GM23338 (cell line): ENCODE data around the gene SUCLG1. TPM values are rescaled to one million over a fixed set of nuclear protein-coding genes. Genes with fewer than 3 reads are reported as not detected.

ENCODE experiments used
- ATAC-seq: fragments of 200-7000 bp; cut with Tn5 transposase; 3 replicates; pipeline ENCODE4 v1.9.1; 2020
- DNase-seq: peaks from one replicate; pipeline ENCODE4 v3.0.0-alpha.2; 2015; ENCODE audit warnings: low spot score
- H2AFZ ChIP-seq: fragments of 200-600 bp; sonication (generic); 2 replicates; pipeline ENCODE4 v1.8.0; 2016; ENCODE audit warnings: antibody characterized with exemption, mild to moderate bottlenecking, moderate library complexity
- H3F3A ChIP-seq: fragments of 200-600 bp; sonication (generic); replicated peaks from 2 replicates; pipeline ENCODE4 v1.8.0; 2017; ENCODE audit warnings: antibody characterized with exemption, mixed run types, low read depth
- H3K27ac ChIP-seq: fragments of 200-600 bp; sonication (generic); 2 replicates; pipeline ENCODE4 v1.6.1; 2016; ENCODE audit warnings: low read depth
- H3K27me3 ChIP-seq: fragments of 200-600 bp; sonication (generic); 2 replicates; pipeline ENCODE4 v1.8.0; 2016; ENCODE audit warnings: mild to moderate bottlenecking, mixed run types, moderate library complexity; ENCODE audit not compliant: insufficient read depth
- H3K36me3 ChIP-seq: fragments of 200-600 bp; sonication (generic); 2 replicates; pipeline ENCODE4 v1.8.0; 2016; ENCODE audit warnings: mild to moderate bottlenecking; ENCODE audit not compliant: insufficient read depth
- H3K4me1 ChIP-seq: fragments of 200-600 bp; sonication (generic); 2 replicates; pipeline ENCODE4 v1.8.0; 2016; ENCODE audit warnings: mild to moderate bottlenecking, moderate library complexity; ENCODE audit not compliant: insufficient read depth
- H3K4me2 ChIP-seq: fragments of 200-600 bp; sonication (generic); 2 replicates; pipeline ENCODE4 v1.7.1; 2017; ENCODE audit warnings: mixed run types
- H3K4me3 ChIP-seq: fragments of 200-600 bp; sonication (generic); 2 replicates; pipeline ENCODE4 v1.6.1; 2016; ENCODE audit warnings: mixed run types
- H3K79me2 ChIP-seq: fragments of 200-600 bp; sonication (generic); replicated peaks from 2 replicates; pipeline ENCODE4 v1.8.0; 2017; ENCODE audit warnings: mild to moderate bottlenecking; ENCODE audit not compliant: insufficient read depth
- H3K9me2 ChIP-seq: fragments of 200-600 bp; sonication (generic); 2 replicates; pipeline ENCODE4 v1.8.0; 2017; ENCODE audit not compliant: insufficient read depth
- H4K20me1 ChIP-seq: fragments of 200-600 bp; sonication (generic); replicated peaks from 2 replicates; pipeline ENCODE4 v1.8.0; 2017; ENCODE audit warnings: mild to moderate bottlenecking; ENCODE audit not compliant: insufficient read depth
- H3K27ac Mint-ChIP-seq: 2 replicates; pipeline ENCODE4 v1.8.0; 2020; ENCODE audit warnings: inconsistent platforms, mild to moderate bottlenecking, moderate library complexity, mixed read lengths
- H3K27me3 Mint-ChIP-seq: 3 replicates; pipeline ENCODE4 v1.8.0; 2022; ENCODE audit warnings: low read depth, mild to moderate bottlenecking, moderate library complexity, mixed read lengths, inconsistent platforms; ENCODE audit not compliant: insufficient read depth, poor library complexity
- H3K36me3 Mint-ChIP-seq: 3 replicates; pipeline ENCODE4 v1.8.0; 2021; ENCODE audit warnings: low read depth, mild to moderate bottlenecking, inconsistent platforms, moderate library complexity, mixed read lengths
- H3K4me1 Mint-ChIP-seq: 3 replicates; pipeline ENCODE4 v1.8.0; 2020; ENCODE audit warnings: mild to moderate bottlenecking, inconsistent platforms, mixed read lengths
- H3K4me3 Mint-ChIP-seq: 3 replicates; pipeline ENCODE4 v1.8.0; 2021; ENCODE audit warnings: moderate library complexity, mild to moderate bottlenecking, inconsistent platforms, mixed read lengths
- H3K9me3 Mint-ChIP-seq: 3 replicates; pipeline ENCODE4 v1.8.0; 2020; ENCODE audit warnings: moderate library complexity, mild to moderate bottlenecking, inconsistent platforms, mixed read lengths
- CREB1 ChIP-seq: fragments of 250-450 bp; sonication (Bioruptor Pico); IDR thresholded peaks from 2 replicates; pipeline ENCODE4 v1.5.0; 2020; ENCODE audit warnings: low read depth, mild to moderate bottlenecking, moderate library complexity
- CTCF ChIP-seq, 2 experiments: fragments of 200-600 bp in 1 of 2; sonication (generic) in 1 of 2; conservative IDR thresholded peaks; 2 replicates each; pipeline versions ENCODE4 v1.5.1 to v1.6.1; 2016 to 2017; ENCODE audit warnings: antibody characterized with exemption in 2 of 2, low read depth in 2 of 2, mild to moderate bottlenecking in 2 of 2, moderate library complexity in 1 of 2
- ETS1 ChIP-seq: IDR thresholded peaks from 2 replicates; pipeline ENCODE4 v1.6.1; 2016; ENCODE audit warnings: antibody characterized with exemption
- EZH2phosphoT487 ChIP-seq: fragments of 200-600 bp; sonication (generic); IDR thresholded peaks from one replicate; pipeline ENCODE4 v1.8.1; 2018; ENCODE audit warnings: antibody characterized with exemption; ENCODE audit not compliant: unreplicated experiment
- JUNB ChIP-seq: IDR thresholded peaks from one replicate; pipeline ENCODE4 v1.6.1; 2016; ENCODE audit warnings: antibody characterized with exemption; ENCODE audit not compliant: unreplicated experiment
- STAT1 ChIP-seq: IDR thresholded peaks from one replicate; pipeline ENCODE4 v1.6.1; 2016; ENCODE audit warnings: antibody characterized with exemption; ENCODE audit not compliant: unreplicated experiment
- ZNF114 ChIP-seq: fragments of 250-450 bp; sonication (Bioruptor Pico); IDR thresholded peaks from 2 replicates; pipeline ENCODE4 v1.5.0; 2020; ENCODE audit warnings: mild to moderate bottlenecking, moderate library complexity
- ZNF331 ChIP-seq: fragments of 250-450 bp; sonication (Bioruptor Pico); IDR thresholded peaks from 2 replicates; pipeline ENCODE4 v1.5.0; 2020; ENCODE audit warnings: low read depth, mild to moderate bottlenecking, moderate library complexity
- ZNF462 ChIP-seq: fragments of 250-450 bp; sonication (Bioruptor Pico); IDR thresholded peaks from 2 replicates; pipeline ENCODE4 v1.5.0; 2020; ENCODE audit warnings: mild to moderate bottlenecking, moderate library complexity
- polyA plus RNA-seq: library from polyadenylated mRNA; unstranded; fragments of >200 nt; fragmentation: Nextera tagmentation; extraction: Ambion mirVana; gene quantifications from 2 replicates; pipeline ENCODE4 v1.2.1, GENCODE V29; 2016
- total RNA-seq: library from RNA; depleted of rRNA; stranded (reverse); fragments of >200 nt; shearing (Covaris generic); gene quantifications from 2 replicates; pipeline ENCODE4 v1.2.3, GENCODE V29; 2014

The SUCLG1 gene
- total and polyA plus RNA-seq, 2 experiments from 2014 or later, result 24.3 to 36.0 TPM

GRCh38 chr2:84451579-84451978 lies 7.5 kb downstream of the SUCLG1 start:
- Mint-ChIP-seq H3K4me1 (no peaks in the 10 kb centered on the region), H3K27ac (no peak overlapping the region), H3K4me3 (no peak overlapping the region), H3K36me3 (no peaks in the 10 kb centered on the region), H3K27me3 (no peaks in the 10 kb centered on the region), H3K9me3 (no peaks in the 10 kb centered on the region)
- DNase-seq (no peak), ATAC-seq (no peak)
- Histone ChIP-seq H3K4me2 (no peak overlapping the region), H3K27me3 (no peaks in the 10 kb centered on the region), H2AFZ (no peak overlapping the region), H3K4me3 (no peak overlapping the region), H3K4me1 (no peaks in the 10 kb centered on the region), H3F3A (no peaks in the 10 kb centered on the region), H3K79me2 (peaks cover 51% of the 10 kb centered on the region), H3K36me3 (no peaks in the 10 kb centered on the region), H3K9me2 (no peaks in the 10 kb centered on the region), H3K27ac (no peak overlapping the region), H4K20me1 (no peaks in the 10 kb centered on the region; the same call in 1 of the 2 replicates)
- no peak for TF ChIP-seq EZH2phosphoT487
- no peak for TF ChIP-seq JUNB
- TF ChIP-seq ZNF114 (CRISPR knock-in tag), result no peak
- TF ChIP-seq STAT1, result no peak

GRCh38 chr2:84450288-84451227 lies 8.5 kb downstream of the SUCLG1 start:
- peaks cover 43% of the 10 kb centered on the region for H3K79me2 ChIP-seq
- H4K20me1 ChIP-seq, result no peaks in the 10 kb centered on the region; the same call in 1 of the 2 replicates
- H3F3A ChIP-seq, result no peaks in the 10 kb centered on the region
- H3K9me2 ChIP-seq, result no peaks in the 10 kb centered on the region
- no peaks in the 10 kb centered on the region for H3K27me3 ChIP-seq
- no peaks in the 10 kb centered on the region for H3K4me1 Mint-ChIP-seq
- no peak overlapping the region for H3K27ac ChIP-seq
- H3K9me3 Mint-ChIP-seq, result no peaks in the 10 kb centered on the region; the same call in 2 of the 3 replicates
- ATAC-seq (no peak), DNase-seq (no peak)
- H3K4me2 ChIP-seq, result no peak overlapping the region
- peaks cover 6% of the 10 kb centered on the region for H3K36me3 Mint-ChIP-seq
- H3K27ac Mint-ChIP-seq, result no peak overlapping the region
- no peak overlapping the region for H2AFZ ChIP-seq
- no peaks in the 10 kb centered on the region for H3K4me1 ChIP-seq
- H3K4me3 Mint-ChIP-seq, result no peak overlapping the region
- H3K36me3 ChIP-seq, result no peaks in the 10 kb centered on the region
- peaks cover 1% of the 10 kb centered on the region for H3K27me3 Mint-ChIP-seq
- no peak overlapping the region for H3K4me3 ChIP-seq
- no peak for TF ChIP-seq STAT1
- no peak for TF ChIP-seq ZNF331 (CRISPR knock-in tag)
- TF ChIP-seq CTCF (conservative IDR thresholded peaks at IDR 0.05; ENCODE audit: low read depth in 2 of 2), result no peak
- TF ChIP-seq ETS1, result no peak
- TF ChIP-seq CREB1 (CRISPR knock-in tag), result no peak
- no peak for TF ChIP-seq JUNB
- TF ChIP-seq ZNF462 (CRISPR knock-in tag), result no peak
